Measurements from ENCODE around the gene LNX1.

DNA sequence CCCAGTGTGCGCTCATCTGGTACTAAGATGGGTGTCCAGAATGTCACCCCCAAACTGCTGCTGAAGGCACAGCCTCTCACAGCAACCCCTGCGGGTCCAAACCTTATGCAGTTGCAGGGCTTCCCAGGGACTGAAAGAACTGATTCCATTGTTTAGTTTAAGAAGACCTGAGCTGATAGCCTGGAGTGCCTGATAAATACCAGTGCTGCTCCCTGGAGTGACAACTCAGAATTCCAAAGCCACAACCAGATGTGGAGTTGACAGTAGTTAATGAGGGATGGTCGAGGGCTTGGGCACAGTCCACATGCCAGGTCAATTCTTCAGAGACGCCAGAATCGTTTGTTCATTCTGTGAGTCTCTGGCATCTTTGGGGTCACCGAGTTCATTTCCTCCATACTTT is 71.2 kb downstream of the LNX1 start:
- TF ChIP-seq TOX (CRISPR knock-in tag; IDR thresholded peaks at IDR 0.05; ENCODE audit: borderline replicate concordance): no peak
- no peak for TF ChIP-seq RARB (CRISPR knock-in tag; IDR thresholded peaks at IDR 0.05)
- no peak for TF ChIP-seq ZNF70 (CRISPR knock-in tag; IDR thresholded peaks at IDR 0.05)
- TF ChIP-seq ARNTL (CRISPR knock-in tag; IDR thresholded peaks at IDR 0.05; ENCODE audit: borderline replicate concordance, low read depth): no peak
- TF ChIP-seq, protein P1, sequence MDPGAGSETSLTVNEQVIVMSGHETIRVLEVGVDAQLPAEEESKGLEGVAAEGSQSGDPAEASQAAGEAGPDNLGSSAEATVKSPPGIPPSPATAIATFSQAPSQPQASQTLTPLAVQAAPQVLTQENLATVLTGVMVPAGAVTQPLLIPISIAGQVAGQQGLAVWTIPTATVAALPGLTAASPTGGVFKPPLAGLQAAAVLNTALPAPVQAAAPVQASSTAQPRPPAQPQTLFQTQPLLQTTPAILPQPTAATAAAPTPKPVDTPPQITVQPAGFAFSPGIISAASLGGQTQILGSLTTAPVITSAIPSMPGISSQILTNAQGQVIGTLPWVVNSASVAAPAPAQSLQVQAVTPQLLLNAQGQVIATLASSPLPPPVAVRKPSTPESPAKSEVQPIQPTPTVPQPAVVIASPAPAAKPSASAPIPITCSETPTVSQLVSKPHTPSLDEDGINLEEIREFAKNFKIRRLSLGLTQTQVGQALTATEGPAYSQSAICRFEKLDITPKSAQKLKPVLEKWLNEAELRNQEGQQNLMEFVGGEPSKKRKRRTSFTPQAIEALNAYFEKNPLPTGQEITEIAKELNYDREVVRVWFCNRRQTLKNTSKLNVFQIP (CRISPR knock-in tag; IDR thresholded peaks at IDR 0.05; ENCODE audit: borderline replicate concordance, low read depth): no peak
- TF ChIP-seq ESRRG (CRISPR knock-in tag; IDR thresholded peaks at IDR 0.05): no peak
- TF ChIP-seq, protein P2, sequence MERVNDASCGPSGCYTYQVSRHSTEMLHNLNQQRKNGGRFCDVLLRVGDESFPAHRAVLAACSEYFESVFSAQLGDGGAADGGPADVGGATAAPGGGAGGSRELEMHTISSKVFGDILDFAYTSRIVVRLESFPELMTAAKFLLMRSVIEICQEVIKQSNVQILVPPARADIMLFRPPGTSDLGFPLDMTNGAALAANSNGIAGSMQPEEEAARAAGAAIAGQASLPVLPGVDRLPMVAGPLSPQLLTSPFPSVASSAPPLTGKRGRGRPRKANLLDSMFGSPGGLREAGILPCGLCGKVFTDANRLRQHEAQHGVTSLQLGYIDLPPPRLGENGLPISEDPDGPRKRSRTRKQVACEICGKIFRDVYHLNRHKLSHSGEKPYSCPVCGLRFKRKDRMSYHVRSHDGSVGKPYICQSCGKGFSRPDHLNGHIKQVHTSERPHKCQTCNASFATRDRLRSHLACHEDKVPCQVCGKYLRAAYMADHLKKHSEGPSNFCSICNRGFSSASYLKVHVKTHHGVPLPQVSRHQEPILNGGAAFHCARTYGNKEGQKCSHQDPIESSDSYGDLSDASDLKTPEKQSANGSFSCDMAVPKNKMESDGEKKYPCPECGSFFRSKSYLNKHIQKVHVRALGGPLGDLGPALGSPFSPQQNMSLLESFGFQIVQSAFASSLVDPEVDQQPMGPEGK (CRISPR knock-in tag; IDR thresholded peaks at IDR 0.05; ENCODE audit: borderline replicate concordance): no peak
- TF ChIP-seq, protein P3, sequence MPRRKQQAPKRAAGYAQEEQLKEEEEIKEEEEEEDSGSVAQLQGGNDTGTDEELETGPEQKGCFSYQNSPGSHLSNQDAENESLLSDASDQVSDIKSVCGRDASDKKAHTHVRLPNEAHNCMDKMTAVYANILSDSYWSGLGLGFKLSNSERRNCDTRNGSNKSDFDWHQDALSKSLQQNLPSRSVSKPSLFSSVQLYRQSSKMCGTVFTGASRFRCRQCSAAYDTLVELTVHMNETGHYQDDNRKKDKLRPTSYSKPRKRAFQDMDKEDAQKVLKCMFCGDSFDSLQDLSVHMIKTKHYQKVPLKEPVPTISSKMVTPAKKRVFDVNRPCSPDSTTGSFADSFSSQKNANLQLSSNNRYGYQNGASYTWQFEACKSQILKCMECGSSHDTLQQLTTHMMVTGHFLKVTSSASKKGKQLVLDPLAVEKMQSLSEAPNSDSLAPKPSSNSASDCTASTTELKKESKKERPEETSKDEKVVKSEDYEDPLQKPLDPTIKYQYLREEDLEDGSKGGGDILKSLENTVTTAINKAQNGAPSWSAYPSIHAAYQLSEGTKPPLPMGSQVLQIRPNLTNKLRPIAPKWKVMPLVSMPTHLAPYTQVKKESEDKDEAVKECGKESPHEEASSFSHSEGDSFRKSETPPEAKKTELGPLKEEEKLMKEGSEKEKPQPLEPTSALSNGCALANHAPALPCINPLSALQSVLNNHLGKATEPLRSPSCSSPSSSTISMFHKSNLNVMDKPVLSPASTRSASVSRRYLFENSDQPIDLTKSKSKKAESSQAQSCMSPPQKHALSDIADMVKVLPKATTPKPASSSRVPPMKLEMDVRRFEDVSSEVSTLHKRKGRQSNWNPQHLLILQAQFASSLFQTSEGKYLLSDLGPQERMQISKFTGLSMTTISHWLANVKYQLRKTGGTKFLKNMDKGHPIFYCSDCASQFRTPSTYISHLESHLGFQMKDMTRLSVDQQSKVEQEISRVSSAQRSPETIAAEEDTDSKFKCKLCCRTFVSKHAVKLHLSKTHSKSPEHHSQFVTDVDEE (CRISPR knock-in tag; IDR thresholded peaks at IDR 0.05): no peak
- TF ChIP-seq ZFP3 (CRISPR knock-in tag; IDR thresholded peaks at IDR 0.05): no peak
- no peak for TF ChIP-seq SNAI2 (CRISPR knock-in tag; IDR thresholded peaks at IDR 0.05)
- no peak for TF ChIP-seq ZC3H10 (CRISPR knock-in tag; IDR thresholded peaks at IDR 0.05)
